ENCODE data around the gene BANP. TPM values are rescaled to one million over a fixed set of nuclear protein-coding genes. Genes with fewer than 3 reads are reported as not detected.

Gene BANP
- total and polyA plus RNA-seq, 2 donors from 2014 or later = 12.4 to 26.3 TPM

DNA sequence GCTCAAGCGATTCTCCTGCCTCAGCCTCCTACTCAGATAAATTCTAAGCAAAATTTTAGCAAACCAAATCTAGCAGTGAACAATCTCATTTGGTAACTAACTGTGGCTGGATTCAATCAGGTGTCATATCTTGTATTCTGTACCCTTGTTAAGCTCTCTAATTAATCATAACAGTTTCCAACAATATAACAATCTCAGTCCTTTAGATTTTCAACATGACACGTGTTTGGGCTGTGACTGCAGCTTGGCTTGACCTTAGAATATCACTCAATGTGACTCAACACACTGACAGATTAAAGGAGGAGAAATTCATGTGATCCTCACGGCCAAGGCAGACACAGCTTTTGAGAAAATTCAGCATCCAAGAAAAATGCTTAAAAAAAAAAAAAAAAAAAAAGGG is 133.6 kb downstream of the BANP start:
- Histone ChIP-seq H3K27ac (ENCODE audit: low read depth in 2 of 2, low read length in 2 of 2) (no peak overlapping the region), H3K4me1 (ENCODE audit: control insufficient read depth in 2 of 3, insufficient read depth in 2 of 3, low read depth in 1 of 3, low read length in 3 of 3) (no peaks in the 10 kb centered on the region), H3K9ac (ENCODE audit: low read length in 3 of 3) (no peak overlapping the region), H3K27me3 (ENCODE audit: control insufficient read depth, insufficient read depth, low read length) (no peaks in the 10 kb centered on the region), H3K9me3 (ENCODE audit: control insufficient read depth in 2 of 3, insufficient read depth in 1 of 3, low read length in 3 of 3) (no peaks in the 10 kb centered on the region), H3K4me3 (ENCODE audit: low read length in 3 of 3) (no peak overlapping the region), H3K36me3 (ENCODE audit: control insufficient read depth in 2 of 3, insufficient read depth in 3 of 3, low read length in 3 of 3) (peaks cover 0 to 5% (median 4%) of the 10 kb centered on the region in 3 donors)
- no peak for FAIRE-seq
- no peak for DNase-seq
- TF ChIP-seq, protein P1, sequence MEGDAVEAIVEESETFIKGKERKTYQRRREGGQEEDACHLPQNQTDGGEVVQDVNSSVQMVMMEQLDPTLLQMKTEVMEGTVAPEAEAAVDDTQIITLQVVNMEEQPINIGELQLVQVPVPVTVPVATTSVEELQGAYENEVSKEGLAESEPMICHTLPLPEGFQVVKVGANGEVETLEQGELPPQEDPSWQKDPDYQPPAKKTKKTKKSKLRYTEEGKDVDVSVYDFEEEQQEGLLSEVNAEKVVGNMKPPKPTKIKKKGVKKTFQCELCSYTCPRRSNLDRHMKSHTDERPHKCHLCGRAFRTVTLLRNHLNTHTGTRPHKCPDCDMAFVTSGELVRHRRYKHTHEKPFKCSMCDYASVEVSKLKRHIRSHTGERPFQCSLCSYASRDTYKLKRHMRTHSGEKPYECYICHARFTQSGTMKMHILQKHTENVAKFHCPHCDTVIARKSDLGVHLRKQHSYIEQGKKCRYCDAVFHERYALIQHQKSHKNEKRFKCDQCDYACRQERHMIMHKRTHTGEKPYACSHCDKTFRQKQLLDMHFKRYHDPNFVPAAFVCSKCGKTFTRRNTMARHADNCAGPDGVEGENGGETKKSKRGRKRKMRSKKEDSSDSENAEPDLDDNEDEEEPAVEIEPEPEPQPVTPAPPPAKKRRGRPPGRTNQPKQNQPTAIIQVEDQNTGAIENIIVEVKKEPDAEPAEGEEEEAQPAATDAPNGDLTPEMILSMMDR (IDR thresholded peaks at IDR 0.05; ENCODE audit: borderline replicate concordance, extremely low read depth, insufficient read depth) = no peak
- intact Hi-C loops (cut with DNase I) = no loop called here

DNA sequence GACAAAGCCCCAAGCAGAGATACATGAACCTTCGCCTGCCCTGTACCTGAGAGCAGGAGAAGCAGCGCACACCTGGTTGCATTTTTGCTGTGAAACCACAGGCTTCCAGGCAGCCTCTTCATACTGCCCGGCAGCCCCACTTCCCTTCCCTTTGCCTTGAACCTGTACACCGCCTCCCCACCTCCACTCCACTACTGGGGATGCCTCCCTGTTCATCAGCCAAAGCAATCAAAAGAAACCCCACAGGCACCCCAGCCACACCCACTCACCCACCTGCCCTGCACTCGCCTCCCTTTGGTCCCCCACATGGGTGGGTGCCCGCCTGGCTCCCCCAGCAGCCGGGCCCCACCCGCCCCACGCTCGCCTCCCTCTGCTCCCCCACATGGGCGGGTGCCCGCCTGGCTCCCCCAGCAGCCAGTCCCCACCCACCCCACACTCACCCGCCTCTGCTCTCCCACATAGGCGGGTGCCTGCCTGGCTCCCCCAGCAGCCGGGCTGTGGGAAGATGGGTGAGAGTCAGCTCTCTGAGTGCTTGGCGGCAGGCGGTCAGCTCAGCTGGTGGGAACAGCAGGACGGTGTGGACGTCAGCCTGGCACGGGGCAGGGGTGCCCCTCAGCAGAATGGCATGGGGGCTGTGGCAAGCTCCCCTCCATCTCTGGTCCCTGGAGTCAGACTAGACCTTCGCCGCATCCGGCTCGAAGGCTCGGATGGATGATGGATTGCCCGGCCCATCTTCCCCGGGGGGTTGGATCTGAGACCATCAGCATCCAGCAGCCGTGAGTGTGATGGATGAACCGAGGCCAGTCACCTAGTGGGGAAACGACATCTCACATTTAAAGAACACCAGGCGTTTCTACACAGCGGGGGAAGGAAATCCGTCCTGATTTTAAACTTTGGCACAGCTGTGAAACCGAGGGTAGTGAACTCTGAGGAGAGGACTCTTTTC is 135.6 kb downstream of the BANP start:
- Histone ChIP-seq H3K4me3 (ENCODE audit: low read length in 3 of 3) (no peak overlapping the region), H3K9me3 (ENCODE audit: control insufficient read depth in 2 of 3, insufficient read depth in 1 of 3, low read length in 3 of 3) (no peaks in the 10 kb centered on the region), H3K4me1 (ENCODE audit: control insufficient read depth in 2 of 3, insufficient read depth in 2 of 3, low read depth in 1 of 3, low read length in 3 of 3) (no peaks in the 10 kb centered on the region), H3K27me3 (ENCODE audit: control insufficient read depth, insufficient read depth, low read length) (no peaks in the 10 kb centered on the region), H3K27ac (ENCODE audit: low read depth in 2 of 2, low read length in 2 of 2) (no peak overlapping the region), H3K36me3 (ENCODE audit: control insufficient read depth in 2 of 3, insufficient read depth in 3 of 3, low read length in 3 of 3) (peaks cover 0 to 5% (median 4%) of the 10 kb centered on the region in 3 donors), H3K9ac (ENCODE audit: low read length in 3 of 3) (no peak overlapping the region)
- TF ChIP-seq, protein P1 (IDR thresholded peaks at IDR 0.05; ENCODE audit: borderline replicate concordance, extremely low read depth, insufficient read depth) = no peak
- intact Hi-C loops (cut with DNase I) = no loop called here
- no peak for FAIRE-seq
- peak in 1 of 5 donors; percentile 71 for DNase-seq

DNA sequence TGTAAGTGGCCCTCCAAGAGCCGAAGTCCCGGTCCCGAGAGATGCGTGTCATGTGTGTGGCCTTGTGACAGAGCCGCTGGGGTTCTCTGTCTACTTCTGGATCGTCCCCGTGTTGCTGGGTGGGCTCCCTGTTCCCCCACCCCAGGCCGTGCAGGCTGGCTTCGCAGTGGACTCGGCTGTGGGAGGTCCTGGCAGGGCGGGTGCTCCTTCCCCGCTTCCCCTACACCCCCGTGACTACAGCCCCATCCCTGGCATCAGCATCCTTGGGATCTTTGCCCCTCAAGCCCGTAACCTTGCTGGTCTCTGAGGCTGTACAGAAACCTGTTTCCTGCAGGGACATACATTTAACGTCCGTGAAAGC is 136.3 kb downstream of the BANP start:
- Histone ChIP-seq H3K27me3 (ENCODE audit: control insufficient read depth, insufficient read depth, low read length) (no peaks in the 10 kb centered on the region), H3K36me3 (ENCODE audit: control insufficient read depth in 2 of 3, insufficient read depth in 3 of 3, low read length in 3 of 3) (peaks cover 0 to 4% (median 4%) of the 10 kb centered on the region in 3 donors), H3K27ac (ENCODE audit: low read depth in 2 of 2, low read length in 2 of 2) (no peak overlapping the region), H3K4me3 (ENCODE audit: low read length in 3 of 3) (no peak overlapping the region), H3K9ac (ENCODE audit: low read length in 3 of 3) (no peak overlapping the region), H3K9me3 (ENCODE audit: control insufficient read depth in 2 of 3, insufficient read depth in 1 of 3, low read length in 3 of 3) (no peaks in the 10 kb centered on the region), H3K4me1 (ENCODE audit: control insufficient read depth in 2 of 3, insufficient read depth in 2 of 3, low read depth in 1 of 3, low read length in 3 of 3) (no peaks in the 10 kb centered on the region)
- peak in 1 of 5 donors; percentile 51 for DNase-seq
- TF ChIP-seq, protein P1 (IDR thresholded peaks at IDR 0.05; ENCODE audit: borderline replicate concordance, extremely low read depth, insufficient read depth) = no peak
- intact Hi-C loops (cut with DNase I) = no loop called here
- FAIRE-seq = no peak

All from kidney (tissue), 14 donors.